ENCODE data around the gene KCNH1. TPM values are rescaled to one million over a fixed set of nuclear protein-coding genes. Genes with fewer than 3 reads are reported as not detected.

Gene KCNH1
- polyA plus RNA-seq, 3 donors from 2014 or later = not detected

DNA sequence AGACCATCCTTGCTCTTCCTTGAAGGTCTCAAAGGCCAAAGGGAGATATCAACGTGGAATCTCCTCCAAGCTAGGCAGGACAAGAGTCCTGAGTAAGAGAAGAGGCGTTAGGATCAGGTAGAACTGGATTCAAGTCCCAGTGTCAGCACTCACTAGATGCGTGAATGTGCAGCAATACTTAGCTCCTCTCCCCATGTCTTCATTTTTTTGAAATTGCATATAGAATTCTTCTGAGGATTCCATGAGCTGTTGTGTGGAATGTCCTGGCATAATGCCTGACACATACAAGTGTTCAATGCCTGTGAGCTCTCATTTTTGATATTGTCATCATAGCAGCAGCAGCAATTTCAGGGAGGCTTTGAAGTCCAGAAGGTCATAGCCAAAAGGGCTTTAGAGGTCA is 333.2 kb downstream of the KCNH1 start:
- H3K9me3 Mint-ChIP-seq = no peaks in the 10 kb centered on the region
- H3K4me1 Mint-ChIP-seq = no peaks in the 10 kb centered on the region
- peaks cover 0 to 2% (median 2%) of the 10 kb centered on the region in 3 donors for H3K27me3 Mint-ChIP-seq (ENCODE audit: low read depth in 3 of 3)
- H3K4me3 Mint-ChIP-seq = no peak overlapping the region
- no peaks in the 10 kb centered on the region for H3K36me3 Mint-ChIP-seq
- DNase-seq = no peak
- H3K27ac Mint-ChIP-seq = no peak overlapping the region

GRCh38 chr1:210800301-210800700 is 333.6 kb downstream of the KCNH1 start:
- Mint-ChIP-seq H3K27ac (no peak overlapping the region), H3K27me3 (ENCODE audit: low read depth in 3 of 3) (peaks cover 0 to 2% (median 0%) of the 10 kb centered on the region in 3 donors), H3K36me3 (no peaks in the 10 kb centered on the region), H3K9me3 (no peaks in the 10 kb centered on the region), H3K4me3 (no peak overlapping the region), H3K4me1 (no peaks in the 10 kb centered on the region)
- DNase-seq = no peak

DNA sequence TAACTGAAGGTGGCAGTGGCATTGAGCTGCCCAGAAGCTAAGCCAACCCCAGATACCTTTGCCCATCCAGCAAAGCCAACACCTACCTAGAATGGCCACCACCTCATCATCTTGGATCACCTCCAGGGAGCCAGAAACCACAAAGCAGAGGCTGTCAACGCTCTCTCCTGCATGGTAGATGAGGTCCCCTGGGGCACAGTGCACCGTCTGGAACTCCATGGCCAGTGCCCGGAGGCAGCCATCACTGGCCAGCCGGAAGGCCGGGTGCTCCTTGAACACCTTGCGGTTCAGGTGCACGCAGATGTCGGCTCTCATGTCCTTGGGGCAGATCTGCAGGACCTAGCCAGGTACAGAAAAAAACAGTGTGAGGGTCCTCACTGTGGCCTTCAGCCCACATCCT is 336.5 kb downstream of the KCNH1 start:
- no peak for DNase-seq
- Mint-ChIP-seq H3K27me3 (ENCODE audit: low read depth in 3 of 3) (no peaks in the 10 kb centered on the region), H3K27ac (no peak overlapping the region), H3K9me3 (no peaks in the 10 kb centered on the region), H3K4me3 (no peak overlapping the region), H3K36me3 (no peaks in the 10 kb centered on the region), H3K4me1 (no peaks in the 10 kb centered on the region)

DNA sequence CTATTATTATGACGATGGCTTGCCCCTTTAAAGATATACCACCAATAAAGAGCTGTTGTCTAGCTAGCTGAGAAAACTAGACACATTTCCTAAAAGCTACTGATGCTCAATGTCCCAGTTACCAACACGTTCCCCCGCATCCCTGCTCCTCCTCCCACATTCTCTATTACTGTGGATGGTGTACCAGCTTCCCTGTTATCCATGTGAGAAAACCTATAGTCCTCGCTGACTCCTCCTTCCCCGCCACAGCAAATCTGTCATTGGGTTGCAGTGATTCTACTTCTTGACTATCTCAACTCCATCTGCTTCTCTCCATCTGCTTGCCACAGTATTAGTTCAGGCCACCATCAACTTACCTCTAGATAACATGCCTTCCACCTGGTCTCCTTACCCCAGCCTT is 337.5 kb downstream of the KCNH1 start:
- H3K27ac Mint-ChIP-seq = no peak overlapping the region
- H3K4me1 Mint-ChIP-seq = no peaks in the 10 kb centered on the region
- no peaks in the 10 kb centered on the region for H3K36me3 Mint-ChIP-seq
- H3K27me3 Mint-ChIP-seq (ENCODE audit: low read depth in 3 of 3) = peaks cover 0 to 5% (median 0%) of the 10 kb centered on the region in 3 donors
- no peak overlapping the region for H3K4me3 Mint-ChIP-seq
- H3K9me3 Mint-ChIP-seq = no peaks in the 10 kb centered on the region
- no peak for DNase-seq

DNA sequence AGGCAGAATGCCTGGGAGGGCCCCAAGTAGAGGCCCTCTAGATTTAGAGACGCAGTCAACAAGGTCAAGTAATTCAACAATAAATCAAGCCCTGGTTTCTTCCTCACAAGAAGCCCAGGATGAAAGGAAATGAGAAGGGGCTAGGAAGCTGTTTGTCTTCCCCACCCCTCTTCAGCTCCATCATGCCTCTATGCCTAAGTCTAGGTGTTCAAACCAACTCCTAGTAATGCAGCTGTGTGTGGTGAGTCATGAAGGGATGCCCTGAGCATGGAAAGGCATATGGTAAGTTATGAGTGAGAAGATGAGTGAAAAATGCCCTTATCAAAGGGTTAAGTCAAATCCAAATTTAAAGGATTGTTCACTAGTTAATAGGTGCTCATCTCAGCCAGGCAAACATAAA is 339.5 kb downstream of the KCNH1 start:
- Mint-ChIP-seq H3K36me3 (no peaks in the 10 kb centered on the region), H3K4me1 (no peaks in the 10 kb centered on the region), H3K4me3 (no peak overlapping the region), H3K27me3 (ENCODE audit: low read depth in 3 of 3) (peaks cover 0 to 5% (median 3%) of the 10 kb centered on the region in 3 donors), H3K9me3 (peaks cover 0 to 3% (median 0%) of the 10 kb centered on the region in 6 donors), H3K27ac (no peak overlapping the region)
- DNase-seq = no peak

DNA sequence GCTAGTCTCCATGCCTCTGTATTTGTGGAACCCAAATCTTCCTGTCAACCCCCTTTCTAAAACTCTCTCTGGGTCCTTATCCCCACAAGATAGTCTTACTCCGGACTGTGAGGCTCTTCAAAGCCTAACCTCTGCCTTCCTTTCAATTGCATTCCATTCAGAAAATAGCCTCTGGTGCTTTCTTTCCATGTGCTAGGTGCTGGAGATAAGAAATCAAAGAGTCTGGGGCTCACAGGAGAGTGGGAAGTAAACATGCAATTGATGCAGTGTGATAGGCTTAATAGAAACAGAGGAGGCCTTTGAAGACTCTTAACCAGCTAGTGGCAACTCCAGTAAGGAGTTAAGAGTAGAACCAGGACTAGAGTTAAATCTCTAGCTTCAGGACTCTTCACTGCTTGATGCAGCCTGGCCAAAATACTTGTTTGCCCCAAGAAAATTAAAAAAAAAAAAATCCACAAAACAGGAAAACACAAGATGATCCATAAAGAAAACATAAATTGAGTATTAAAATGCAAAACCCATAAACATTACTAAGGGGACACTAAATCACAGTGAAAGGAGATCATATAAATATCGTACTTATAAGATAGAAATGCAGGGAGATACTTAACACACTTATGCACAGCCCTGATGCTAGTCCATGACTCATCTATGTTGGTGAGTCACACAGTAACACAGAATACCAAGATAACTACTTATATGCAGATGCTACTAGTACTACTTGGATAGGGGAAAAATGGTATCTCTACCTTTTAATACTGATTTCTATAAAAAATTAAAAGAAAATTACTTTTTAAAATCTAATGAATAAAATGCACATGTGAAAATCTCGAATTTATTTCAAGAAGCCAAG is 341.5 kb downstream of the KCNH1 start:
- no peaks in the 10 kb centered on the region for H3K4me1 Mint-ChIP-seq

GRCh38 chr1:210790196-210790595 is 343.8 kb downstream of the KCNH1 start:
- Mint-ChIP-seq H3K36me3 (no peaks in the 10 kb centered on the region), H3K4me1 (no peaks in the 10 kb centered on the region), H3K4me3 (no peak overlapping the region), H3K27ac (no peak overlapping the region), H3K9me3 (peaks cover 0 to 3% (median 0%) of the 10 kb centered on the region in 6 donors), H3K27me3 (ENCODE audit: low read depth in 3 of 3) (peaks cover 3 to 5% (median 5%) of the 10 kb centered on the region in 3 donors)
- no peak for DNase-seq

More for the DNA sequence above, 341.5 kb downstream of the KCNH1 start:
- Mint-ChIP-seq H3K27ac (no peak overlapping the region), H3K27me3 (ENCODE audit: low read depth in 3 of 3) (peaks cover 0 to 5% (median 3%) of the 10 kb centered on the region in 3 donors), H3K4me3 (no peak overlapping the region), H3K9me3 (peaks cover 0 to 3% (median 0%) of the 10 kb centered on the region in 6 donors), H3K36me3 (no peaks in the 10 kb centered on the region)
- DNase-seq = no peak

DNA sequence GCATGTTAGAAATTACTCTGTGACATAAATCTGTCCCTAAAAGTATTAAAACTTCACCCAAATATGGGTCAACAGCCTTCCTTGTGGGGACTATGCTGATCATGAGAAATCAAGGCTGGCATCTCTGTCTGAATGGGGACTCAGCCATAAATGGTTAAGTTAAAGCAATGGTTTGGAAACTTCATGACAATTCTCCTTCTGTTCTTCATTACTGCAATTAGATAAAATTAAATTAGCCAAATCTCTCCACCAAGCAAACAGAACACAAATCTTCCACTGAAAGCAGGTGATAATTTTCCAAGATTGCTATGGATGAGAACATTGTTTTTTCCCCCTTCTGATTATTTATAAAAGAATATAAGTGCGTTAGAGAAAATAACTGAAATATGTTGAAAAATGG is 346.1 kb downstream of the KCNH1 start:
- peaks cover 3 to 5% (median 5%) of the 10 kb centered on the region in 3 donors for H3K27me3 Mint-ChIP-seq (ENCODE audit: low read depth in 3 of 3)
- H3K4me3 Mint-ChIP-seq = no peak overlapping the region
- no peak for DNase-seq
- H3K4me1 Mint-ChIP-seq = no peaks in the 10 kb centered on the region
- H3K9me3 Mint-ChIP-seq = peaks cover 0 to 3% (median 0%) of the 10 kb centered on the region in 6 donors
- H3K27ac Mint-ChIP-seq = no peak overlapping the region
- H3K36me3 Mint-ChIP-seq = no peaks in the 10 kb centered on the region

- H3K27me3 Mint-ChIP-seq (ENCODE audit: low read depth in 3 of 3) = peaks cover 0 to 5% (median 4%) of the 10 kb centered on the region in 3 donors
- peaks cover 0 to 3% (median 0%) of the 10 kb centered on the region in 6 donors for H3K9me3 Mint-ChIP-seq
- no peak overlapping the region for H3K27ac Mint-ChIP-seq
- H3K36me3 Mint-ChIP-seq = no peaks in the 10 kb centered on the region
- DNase-seq = no peak
- H3K4me1 Mint-ChIP-seq = no peaks in the 10 kb centered on the region
- H3K4me3 Mint-ChIP-seq = no peak overlapping the region
These were observed 347.4 kb downstream of the KCNH1 start for GRCh38 chr1:210786546-210786945.

DNA sequence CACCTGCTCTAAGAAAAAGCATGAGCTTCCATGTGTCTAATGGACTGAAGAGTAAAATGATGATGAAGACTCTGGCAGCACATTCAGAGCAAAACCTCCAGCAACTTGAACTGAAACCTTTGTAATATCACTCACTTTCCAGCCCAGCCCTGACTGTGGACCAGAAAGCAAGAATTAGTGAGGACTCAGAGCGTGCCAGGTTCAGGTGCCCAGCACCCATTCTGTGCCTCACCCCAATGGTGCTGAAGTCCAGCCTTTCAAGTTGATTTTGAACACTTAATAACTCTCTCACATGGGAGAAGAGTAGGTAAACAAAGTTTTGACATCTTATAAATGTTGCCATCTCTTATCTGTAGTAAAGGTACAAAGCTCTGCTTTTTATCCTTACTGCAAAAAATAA is 350.0 kb downstream of the KCNH1 start:
- DNase-seq = no peak
- H3K36me3 Mint-ChIP-seq = no peaks in the 10 kb centered on the region
- H3K4me3 Mint-ChIP-seq = no peak overlapping the region
- H3K27me3 Mint-ChIP-seq (ENCODE audit: low read depth in 3 of 3) = peaks cover 2 to 6% (median 2%) of the 10 kb centered on the region in 3 donors
- no peaks in the 10 kb centered on the region for H3K4me1 Mint-ChIP-seq
- peaks cover 0 to 3% (median 0%) of the 10 kb centered on the region in 6 donors for H3K9me3 Mint-ChIP-seq
- no peak overlapping the region for H3K27ac Mint-ChIP-seq

DNA sequence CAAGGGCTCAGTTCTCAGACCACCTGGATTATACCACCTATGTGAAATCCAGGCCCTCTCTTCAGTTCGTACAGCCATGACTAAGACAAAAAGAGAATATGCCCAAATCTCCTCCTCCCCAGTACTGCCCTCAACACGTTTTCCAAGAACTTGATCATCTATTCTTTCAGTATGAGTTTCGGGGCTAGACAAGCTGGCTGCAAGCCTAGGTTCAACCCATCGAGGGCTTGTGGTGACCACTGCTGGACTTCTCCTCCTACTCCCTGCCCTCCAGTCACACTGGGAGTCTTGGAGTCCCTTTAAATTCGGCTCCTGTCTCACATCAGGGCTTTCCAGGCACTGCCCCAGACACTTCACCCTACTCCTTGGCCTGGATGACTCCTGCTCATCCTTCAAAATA is 352.3 kb downstream of the KCNH1 start:
- no peak for DNase-seq
- no peaks in the 10 kb centered on the region for H3K36me3 Mint-ChIP-seq

DNA sequence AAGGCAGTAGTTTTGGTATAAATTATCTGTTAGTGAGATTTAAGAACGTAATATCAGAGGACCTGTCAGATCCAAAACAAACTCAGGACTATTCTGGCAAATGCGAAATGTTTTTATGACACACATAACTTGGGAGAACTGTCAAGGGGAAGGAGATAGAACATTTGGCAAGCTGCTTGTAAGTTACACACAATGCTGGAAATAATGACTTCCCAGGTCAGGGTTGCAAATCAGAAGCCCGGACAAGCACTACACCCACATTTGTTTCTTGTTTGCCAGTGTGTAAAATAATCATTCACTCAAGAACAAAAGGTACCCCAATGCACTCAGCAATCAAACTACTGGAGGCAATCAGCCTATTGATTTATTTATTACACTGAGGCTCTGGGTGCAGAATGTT is 354.7 kb downstream of the KCNH1 start:
- Mint-ChIP-seq H3K4me3 (no peak overlapping the region), H3K27me3 (ENCODE audit: low read depth in 3 of 3) (peaks cover 2 to 3% (median 3%) of the 10 kb centered on the region in 3 donors), H3K36me3 (no peaks in the 10 kb centered on the region), H3K9me3 (peaks cover 0 to 3% (median 0%) of the 10 kb centered on the region in 6 donors), H3K27ac (no peak overlapping the region), H3K4me1 (no peaks in the 10 kb centered on the region)
- no peak for DNase-seq

More for the DNA sequence above, 352.3 kb downstream of the KCNH1 start:
- H3K4me3 Mint-ChIP-seq = no peak overlapping the region
- no peak overlapping the region for H3K27ac Mint-ChIP-seq
- peaks cover 0 to 3% (median 0%) of the 10 kb centered on the region in 6 donors for H3K9me3 Mint-ChIP-seq
- no peaks in the 10 kb centered on the region for H3K4me1 Mint-ChIP-seq
- peaks cover 0 to 6% (median 2%) of the 10 kb centered on the region in 3 donors for H3K27me3 Mint-ChIP-seq (ENCODE audit: low read depth in 3 of 3)

- Mint-ChIP-seq H3K27ac (no peak overlapping the region), H3K9me3 (peaks cover 0 to 3% (median 0%) of the 10 kb centered on the region in 6 donors), H3K27me3 (ENCODE audit: low read depth in 3 of 3) (peaks cover 2 to 3% (median 3%) of the 10 kb centered on the region in 3 donors), H3K4me3 (no peak overlapping the region), H3K36me3 (no peaks in the 10 kb centered on the region), H3K4me1 (no peaks in the 10 kb centered on the region)
- no peak for DNase-seq
These were observed 356.0 kb downstream of the KCNH1 start for GRCh38 chr1:210777914-210778313.

GRCh38 chr1:210776712-210777111 is 357.2 kb downstream of the KCNH1 start:
- no peak overlapping the region for H3K27ac Mint-ChIP-seq
- H3K27me3 Mint-ChIP-seq (ENCODE audit: low read depth in 3 of 3) = peaks cover 2 to 3% (median 2%) of the 10 kb centered on the region in 3 donors
- H3K4me1 Mint-ChIP-seq = no peaks in the 10 kb centered on the region
- no peak for DNase-seq
- H3K4me3 Mint-ChIP-seq = no peak overlapping the region
- no peaks in the 10 kb centered on the region for H3K36me3 Mint-ChIP-seq
- peaks cover 0 to 3% (median 0%) of the 10 kb centered on the region in 6 donors for H3K9me3 Mint-ChIP-seq
